Stimulated activated CD8-positive, alpha-beta memory T cell treated with anti-CD3 and anti-CD28 coated beads, Interleukin-15, amount 100 ng/mL, for 1 hour (primary cell): ENCODE results near the gene KISS1.
"Not testable (repeated sequence)": the region's sequence is repeated elsewhere in the genome, so short reads cannot be mapped to it uniquely, and the experiment has no call there.

Experiments
- DNase-seq: peaks from one replicate; pipeline ENCODE4 v3.0.0-alpha.2; 2020; ENCODE audit warnings: low read depth

KISS1 gene, protein sequence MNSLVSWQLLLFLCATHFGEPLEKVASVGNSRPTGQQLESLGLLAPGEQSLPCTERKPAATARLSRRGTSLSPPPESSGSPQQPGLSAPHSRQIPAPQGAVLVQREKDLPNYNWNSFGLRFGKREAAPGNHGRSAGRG

DNA sequence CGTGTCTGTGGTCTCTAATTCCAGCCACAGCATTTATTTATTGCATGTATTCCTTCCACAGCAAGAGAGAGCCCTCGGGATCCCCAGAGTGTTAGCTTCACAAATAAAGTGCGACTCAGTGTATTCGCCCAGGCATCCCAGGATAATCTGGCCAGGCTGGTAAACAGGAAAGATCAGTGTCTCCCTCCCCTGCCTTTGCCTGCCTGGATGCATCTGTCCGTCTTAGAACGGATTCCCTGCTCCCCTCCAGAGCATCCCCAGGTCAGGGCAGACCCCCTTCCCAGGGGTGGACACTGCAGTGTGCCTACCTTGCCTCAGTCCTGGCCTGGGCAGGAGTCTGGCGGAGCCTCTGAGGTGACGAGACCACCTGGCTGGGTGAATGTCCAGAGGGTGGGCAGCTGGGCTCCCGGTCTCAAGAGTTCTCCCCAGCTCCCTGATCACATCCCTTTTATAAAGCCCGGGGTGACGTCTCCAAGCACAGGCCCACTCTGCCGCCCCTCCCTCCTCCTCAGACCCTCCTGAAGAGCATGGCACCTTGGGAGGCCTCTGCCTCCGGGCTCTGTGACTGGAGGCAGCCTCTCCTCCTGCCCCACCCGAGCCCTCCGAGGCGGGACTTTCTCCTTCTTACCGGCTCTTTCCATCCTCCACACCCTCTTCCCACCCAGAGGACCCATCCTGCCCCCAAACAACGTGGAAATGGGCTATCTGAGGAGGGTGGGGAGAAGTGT is at the start of gene KISS1:
TSS of gene KISS1 (minus strand) at position 424 of the 728 bp plus-strand sequence. CDS start 3,615 bp downstream, outside the sequence.
- no peak for DNase-seq

DNA sequence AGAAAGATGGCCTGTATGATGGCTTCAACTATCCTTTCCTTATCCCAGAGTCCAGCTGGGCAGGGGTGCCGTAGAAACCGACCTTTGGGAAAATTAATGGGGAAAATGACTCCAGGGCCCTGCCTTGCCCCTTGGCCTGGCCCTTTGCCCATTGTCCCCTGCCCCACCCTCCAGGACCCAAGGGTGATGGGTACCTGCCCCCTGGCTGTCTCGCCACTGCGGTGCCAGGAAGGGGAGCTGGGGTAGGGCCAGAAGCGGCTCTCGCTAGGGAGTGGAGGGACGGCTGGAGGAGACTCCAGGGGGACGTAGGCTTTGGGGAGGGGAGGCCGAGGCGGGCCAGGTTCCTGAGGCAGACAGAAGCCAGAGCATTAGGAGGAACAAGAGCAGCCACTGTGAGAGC is 46.6 kb upstream of the KISS1 start:
- DNase-seq: no peak

DNA sequence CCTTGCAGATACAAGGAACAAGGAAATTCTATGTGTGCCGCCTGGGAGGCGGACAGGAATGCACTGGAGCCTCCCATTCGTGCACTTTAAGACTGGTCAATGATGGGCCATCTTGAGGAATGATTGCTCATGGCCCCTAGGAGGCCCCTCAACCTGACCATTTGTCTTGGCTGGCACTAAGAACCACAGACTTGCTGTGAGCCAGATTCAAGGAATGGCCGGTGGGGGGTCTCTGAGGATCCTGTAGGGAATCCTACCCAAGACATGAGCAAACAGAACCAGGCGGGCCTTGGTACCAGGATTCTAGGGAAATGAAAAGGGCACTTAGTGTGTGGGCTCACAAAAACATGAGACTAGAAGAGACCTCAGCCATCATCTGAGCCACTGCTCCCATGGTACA is 45.6 kb upstream of the KISS1 start:
- DNase-seq: no peak

DNA sequence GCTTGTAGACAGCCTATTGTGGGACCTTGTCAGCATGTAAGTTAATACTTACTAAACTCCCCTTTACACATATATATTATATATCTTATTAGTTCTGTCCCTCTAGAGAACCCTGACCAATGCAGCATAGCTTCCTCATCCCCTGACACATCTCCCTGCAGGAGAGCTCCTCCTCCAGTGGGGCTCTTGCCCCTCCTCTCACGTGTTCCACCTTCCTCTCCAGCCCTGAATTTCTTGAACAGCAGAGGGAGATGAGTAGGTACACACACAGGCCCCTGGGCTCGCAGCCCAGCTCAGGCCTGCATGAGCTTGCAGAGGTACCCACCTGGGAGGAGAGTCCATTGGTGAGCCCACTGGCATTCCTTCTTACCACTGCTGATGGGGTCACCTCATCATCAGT is 44.8 kb upstream of the KISS1 start:
- no peak for DNase-seq

DNA sequence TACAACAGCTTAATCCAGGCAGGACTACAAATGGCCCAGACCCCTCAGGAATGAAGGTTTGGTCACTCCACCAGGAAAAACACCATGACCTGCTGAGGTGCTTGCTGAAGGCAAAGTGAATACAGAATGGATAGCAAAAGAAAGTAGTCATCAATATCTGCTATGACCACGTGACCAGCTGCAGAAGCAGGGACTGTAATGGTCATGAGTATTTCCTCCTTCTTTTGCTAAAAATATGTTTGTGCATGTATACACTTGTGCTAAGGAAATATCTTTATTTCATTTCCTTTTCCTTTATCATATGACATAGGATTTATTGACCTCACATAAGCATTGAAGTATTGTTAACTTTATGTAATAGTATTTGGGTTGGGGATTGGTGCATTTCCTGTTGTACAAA is 43.9 kb upstream of the KISS1 start:
- DNase-seq: no peak

DNA sequence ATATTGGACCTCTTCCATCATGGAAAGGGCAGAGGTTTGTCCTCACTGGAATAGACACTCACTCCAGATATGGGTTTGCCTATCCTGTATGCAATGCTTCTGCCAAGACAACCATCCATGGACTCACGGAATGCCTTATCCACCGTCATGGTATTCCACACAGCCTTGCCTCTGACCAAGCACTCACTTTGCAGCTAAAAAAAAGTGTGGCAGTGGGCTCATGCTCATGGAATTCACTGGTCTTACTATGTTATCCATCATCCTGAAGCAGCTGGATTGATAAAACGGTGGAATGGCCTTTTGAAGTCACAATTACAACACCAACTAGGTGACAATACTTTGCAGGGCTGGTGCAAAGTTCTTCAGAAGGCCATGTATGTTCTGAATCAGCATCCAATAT is 43.1 kb upstream of the KISS1 start:
- DNase-seq: not testable (repeated sequence)

DNA sequence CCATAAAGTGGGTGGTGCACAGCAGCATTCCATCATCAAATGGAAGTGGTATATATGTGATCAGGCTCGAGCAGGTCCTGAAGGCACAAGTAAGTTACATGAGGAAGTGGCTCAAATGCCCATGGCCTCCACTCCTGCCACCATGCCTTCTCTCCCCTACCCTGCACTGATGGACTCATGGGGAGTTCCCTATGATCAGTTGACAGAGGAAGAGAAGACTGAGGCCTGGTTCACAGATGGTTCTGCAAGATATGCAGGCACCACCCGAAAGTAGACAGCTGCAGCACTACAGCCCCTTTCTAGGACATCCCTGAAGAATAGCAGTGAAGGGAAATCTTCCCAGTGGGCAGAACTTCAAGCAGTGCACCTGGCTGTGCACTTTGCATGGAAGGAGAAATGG is 42.2 kb upstream of the KISS1 start:
- DNase-seq: not testable (repeated sequence)

DNA sequence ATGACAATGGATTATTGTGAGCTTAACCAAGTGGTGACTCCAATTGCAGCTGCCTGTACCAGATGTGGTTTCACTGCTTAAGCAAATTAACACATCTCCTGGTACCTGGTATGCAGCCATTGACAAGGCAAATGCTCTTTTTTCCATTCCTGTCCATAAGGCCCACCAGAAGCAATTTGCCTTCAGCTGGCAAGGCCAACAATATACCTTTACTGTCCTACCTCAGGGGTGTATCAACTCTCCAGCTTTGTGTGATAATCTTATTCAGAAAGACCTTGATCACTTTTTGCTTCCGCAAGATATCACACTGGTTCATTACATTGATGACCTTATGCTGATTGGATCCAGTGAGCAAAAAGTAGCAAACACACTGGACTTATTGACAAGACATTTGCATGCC is 41.2 kb upstream of the KISS1 start:
- DNase-seq: not testable (repeated sequence)

DNA sequence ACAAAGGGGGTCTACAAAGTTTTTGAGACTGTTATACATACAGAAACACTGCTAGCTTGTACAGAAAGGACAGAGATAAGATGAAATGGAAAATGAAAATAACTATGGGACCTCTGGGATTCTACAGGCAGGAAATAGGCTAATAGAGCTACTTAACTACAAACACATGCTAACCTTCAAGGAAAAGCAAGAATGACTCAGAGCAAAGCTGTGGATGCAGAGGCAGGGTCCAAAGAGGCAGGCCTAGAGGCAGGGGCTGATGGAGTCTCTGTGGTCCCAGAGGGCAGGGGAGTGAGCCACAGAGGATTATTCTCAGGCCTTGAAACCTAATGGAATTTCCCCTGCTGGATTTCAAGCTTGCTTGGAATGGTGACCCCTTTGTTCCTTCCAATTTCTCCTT is 36.2 kb upstream of the KISS1 start:
- no peak for DNase-seq

DNA sequence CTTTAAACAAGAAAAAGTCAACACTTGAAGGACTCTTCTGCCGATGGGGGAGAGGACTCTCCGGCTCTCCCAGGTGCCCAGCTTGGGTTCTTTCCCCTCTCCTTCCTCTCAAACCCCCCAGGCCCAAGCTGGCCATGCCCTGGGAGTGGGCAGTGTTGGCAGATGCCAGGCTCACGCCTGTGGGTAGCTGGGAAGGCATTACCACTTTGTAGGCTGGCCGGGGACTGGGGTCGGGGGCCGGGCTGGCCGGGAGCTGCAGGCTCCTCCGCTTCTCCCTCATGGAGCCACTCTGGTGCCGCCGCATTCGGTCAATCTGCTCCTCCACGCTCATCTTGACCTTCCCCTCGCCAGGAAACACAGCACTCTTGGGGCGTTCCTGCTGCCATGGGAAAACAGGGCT is 33.9 kb upstream of the KISS1 start:
- DNase-seq: no peak

DNA sequence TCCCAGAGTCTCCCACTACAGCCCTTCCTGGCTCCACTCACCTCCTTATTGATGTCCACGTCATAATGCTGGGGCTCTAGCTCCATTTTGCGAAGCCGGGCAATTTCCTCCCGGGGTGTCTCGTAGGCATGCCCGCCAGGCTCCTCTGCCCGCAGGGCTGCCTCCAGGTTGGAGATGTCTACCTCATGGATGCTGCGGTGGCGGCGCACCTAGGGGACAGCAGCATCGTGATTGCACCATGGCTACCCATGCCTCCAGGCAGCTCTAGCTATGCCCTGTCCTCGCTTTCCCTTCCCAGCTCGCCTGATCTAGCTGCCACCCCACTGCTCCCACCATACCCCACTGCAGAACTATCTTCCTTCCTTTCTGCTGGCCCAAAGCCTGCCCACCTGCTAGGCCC is 32.6 kb upstream of the KISS1 start:
- no peak for DNase-seq

DNA sequence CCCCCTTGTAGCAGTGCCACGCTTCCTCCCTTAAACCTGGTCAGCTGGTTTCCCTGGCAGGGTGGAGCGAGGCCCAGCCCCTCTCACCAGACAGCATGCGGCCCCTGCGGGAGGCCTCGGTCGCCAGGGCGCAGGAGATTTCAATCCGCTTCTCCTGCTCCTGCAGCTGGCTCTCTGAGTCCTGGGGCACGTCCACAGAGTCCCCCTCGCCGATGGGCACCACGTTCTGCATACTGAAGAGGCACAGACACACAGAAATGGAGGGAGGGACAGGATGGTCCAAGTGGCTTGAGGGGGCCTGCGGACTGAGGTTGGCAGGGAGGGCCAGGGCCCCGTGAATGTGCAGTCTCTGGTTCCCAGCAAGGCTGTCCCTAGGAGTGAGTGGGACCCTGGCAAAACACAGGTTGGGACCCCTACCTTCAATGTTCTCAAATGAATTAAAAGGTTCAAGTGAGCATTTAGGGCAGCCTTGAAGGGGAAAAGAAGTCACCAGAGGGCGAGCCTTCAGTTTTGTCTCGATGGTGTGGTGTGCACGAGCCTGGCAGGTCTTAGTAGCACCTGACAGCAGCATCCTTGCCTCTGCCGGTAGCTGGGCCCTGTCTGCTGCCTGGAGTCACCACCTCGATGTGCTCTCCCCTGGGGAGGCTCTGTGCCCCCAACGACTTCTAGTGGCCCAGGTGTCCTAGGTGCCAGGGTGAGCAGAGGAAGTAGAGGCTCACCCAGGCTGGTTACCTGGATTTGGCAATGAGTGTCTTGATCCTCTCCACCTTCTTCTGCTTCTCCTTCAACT is 31.9 kb upstream of the KISS1 start:
- DNase-seq: no peak

DNA sequence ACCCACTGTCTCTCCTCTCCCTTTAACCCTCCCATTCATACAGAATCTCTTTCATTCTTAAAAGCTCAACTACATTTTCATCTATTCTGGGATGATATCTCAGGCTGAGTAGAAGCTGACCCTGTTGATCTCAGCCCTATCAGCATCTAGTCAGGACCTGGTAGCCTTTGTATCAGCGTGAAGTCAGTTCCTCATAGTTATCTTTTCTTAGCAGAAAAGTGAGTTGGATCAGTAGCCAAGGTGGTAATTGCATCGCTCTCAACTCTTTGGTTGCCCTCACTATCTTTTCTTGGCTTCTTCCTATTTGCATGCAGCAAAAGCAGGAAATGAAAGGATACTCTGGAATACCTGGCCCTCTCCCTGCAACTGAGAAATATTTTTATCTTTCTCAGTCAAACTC is 31.1 kb upstream of the KISS1 start:
- no peak for DNase-seq

DNA sequence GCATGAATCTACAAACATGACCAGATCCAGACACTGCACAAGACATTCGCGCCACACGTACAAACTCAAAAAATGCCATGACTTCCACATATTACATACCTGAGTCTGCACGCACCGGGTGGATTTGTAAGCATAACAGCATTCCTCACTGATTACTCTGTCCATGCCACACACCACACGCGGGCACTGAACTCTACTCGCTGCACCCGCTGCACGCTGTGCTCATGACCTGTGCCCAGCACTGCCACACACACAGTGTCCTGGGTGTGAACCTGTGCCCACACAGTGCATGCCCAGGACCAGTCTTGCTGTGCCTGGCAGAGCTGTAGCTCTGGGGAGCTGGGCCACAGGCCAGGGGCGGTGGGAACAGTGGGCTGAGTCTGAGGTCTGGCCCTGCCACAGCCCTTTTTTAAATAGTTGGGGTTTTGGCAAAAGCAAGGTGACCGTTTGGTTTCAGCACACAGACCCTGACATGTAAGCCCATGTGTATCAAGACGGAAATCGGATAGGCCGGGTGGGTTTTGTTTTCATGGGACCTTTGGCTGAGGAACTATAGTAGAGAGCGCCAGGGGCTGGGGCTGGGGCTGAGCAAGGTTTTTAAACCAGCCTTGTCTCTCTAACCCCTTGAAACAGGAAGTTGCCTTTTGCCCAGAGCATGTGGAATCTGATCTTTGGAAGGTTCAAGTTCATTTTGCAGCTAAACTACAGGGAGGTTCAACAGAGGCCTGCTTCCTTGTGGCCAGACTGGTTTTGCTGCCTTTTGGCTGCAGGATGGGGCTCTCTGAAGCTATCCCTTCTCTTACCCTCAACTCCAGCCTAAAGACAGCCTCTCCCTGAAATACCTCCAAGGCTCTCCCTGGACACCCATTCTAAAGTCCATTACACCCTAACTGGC is 29.8 kb upstream of the KISS1 start:
- DNase-seq: no peak

DNA sequence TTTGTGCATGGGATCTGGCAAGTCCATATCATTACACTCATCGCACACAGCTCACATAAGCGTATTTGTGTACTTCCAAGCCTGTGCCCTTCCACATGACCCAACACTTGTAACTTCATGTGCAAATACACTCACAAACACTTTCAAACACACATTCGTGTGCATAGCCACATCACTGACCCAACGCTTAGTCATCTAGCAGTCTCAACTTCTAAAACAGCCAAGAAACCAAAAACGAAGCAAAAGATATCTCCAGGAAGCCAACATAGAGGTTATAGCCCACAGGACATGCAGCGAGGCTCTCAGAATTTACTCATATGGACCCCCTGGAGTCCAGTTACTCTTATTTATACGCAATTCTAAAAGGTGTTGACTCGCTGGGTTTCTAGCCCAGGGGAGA is 28.4 kb upstream of the KISS1 start:
- DNase-seq: no peak

DNA sequence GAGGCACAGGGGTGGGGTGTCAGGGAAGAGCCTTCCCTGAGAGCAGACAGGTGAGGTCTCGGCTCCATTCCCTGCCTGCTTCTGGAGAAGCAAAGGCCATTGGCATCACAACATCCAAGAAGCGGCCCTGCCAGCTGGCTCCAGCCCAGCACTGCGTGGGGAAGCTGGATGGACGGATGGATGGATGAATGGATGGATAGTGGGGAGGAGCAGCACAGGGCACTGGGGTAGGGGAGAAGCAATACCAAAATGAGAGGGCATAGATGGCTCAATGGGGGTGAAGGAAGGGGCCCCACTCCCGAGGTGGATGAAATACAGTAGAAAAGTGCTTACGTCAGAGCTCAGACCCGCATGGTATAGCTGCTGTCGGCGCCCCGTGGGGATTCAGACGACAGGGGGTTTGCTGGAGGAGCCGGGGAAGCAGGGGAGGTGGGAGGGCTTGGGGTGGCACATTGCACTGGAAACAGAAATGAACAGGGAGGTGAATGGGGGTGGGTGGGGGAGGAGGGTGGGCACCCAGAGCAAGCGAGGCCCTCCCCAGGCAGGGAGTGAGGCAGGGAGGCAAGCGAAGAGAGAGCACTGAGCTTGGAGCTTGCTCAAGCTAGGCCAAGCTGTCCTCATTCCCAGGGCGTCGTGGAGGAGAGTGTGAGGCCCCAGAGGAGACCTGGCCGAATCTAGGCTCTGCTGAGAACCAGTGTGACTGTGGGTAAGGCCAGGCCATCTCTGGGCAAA is 27.0 kb upstream of the KISS1 start:
- DNase-seq: no peak

DNA sequence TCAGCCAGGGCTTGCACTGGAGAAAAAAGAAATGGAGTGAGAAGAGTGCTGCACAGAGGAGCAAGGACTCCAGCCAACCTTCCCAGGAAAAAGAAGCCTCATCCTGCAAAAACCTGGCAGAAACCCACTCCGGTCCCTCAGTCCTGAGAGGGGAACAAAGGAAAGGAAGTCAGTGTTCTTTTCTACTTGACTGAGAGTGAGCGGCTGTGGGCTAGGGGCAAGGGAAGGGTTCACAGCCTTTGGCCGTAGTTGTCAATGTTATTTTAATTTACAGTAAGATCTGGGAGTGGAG is 26.4 kb upstream of the KISS1 start:
- DNase-seq: no peak

DNA sequence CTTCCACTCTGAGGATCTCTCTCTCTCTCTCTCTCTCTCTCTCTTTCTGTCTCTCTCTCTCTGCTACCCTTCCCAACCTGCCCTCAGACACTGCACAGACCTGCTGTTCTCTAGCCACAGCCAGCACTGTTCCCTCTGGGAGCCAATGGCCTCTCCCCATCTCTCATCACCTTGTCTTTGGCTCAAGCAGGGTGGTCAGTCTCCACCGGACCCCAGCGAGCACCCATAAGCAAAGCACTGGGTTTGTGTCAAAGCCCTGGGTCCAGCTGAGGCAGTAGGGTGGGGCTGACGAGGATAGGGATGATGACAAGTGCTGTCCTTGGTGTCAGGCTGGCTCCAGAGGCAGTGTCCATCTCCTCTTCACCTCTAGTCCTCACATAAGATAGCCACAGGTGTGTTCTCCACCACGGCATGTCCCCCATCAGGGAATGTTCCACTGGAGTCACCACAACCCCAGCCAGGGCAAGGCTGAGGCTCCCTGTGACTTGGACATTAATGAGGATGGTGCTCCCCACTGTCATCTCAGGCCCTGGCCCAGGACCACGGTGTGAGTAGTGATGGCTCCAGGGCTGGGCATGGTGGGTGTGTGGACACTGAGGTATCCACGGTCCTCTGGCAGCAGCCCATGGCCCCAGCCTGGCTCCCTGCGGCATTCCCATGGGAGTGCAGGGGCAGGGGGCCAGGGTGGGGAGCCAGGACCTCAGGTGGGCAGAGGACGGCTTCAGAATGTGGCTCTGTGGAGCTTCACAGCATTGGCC is 25.9 kb upstream of the KISS1 start:
- no peak for DNase-seq

DNA sequence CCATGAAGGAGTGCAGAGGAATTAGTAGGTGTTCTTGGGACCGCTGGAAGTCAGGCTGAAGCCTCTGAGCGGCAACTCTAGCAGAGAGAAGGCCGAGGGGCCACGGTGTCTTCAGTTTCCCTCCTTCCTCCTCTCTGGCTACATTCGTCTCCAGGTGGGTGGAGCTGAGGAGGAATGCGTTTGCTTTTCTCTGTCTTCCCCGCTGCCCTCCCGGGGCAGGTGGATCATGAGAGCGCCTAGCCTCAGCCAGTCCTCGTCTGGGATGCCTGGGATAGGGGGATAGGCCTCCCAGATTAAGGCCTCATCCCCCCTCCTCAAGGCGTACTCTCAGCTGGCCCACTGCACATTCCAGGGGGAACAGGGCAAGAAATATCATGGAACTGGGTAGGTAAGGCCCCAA is 25.0 kb upstream of the KISS1 start:
- no peak for DNase-seq

DNA sequence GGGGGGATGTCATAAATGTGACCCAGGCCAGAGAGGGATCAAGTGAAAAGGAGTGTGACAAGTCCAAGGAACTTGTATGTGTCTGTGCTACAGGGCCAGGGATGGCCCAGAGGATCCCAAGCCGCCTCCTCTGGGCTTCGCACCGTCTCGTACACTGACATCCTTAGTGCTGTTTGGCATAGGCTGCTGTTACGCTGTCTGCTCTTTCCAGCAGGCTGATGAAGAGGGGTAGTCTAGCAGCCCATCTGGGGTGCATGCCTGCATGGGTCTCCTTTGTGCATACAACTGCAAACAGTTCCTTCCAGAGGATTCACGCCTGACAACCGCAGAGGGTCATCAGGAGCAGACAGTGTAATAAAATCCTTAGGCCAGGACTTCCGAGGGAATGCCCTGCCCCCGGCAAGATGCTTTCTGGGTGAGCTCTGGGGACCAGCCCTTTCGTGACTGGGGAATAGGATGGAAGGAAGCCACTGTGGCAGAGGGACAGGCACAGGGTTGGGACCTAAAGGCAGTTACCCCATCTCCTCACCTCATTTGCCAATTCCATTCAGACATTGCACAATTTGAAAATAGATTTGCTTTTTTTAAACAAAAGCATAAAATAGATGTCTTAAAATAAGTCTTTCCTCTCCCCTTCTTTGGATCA is 23.8 kb upstream of the KISS1 start:
- DNase-seq: no peak

DNA sequence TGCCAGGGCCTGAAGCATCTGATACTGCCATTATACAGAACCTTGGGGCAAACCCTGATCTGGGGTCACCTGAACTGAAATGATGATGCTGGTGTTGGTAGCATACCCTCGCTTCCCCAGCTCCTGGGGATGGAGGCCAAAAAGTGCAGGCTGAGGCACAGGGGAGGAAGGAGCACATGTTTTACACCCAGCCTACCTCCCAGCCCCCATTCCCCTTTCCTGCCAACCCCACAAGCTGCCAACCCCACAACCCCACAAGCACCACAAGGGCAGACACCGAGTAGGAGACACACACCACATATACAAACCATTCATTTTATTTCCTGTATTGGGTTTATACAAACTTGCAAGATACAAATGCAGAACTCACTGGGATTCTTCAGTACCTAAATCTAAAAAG is 22.3 kb upstream of the KISS1 start:
- no peak for DNase-seq
